HG02870 (cell line): ENCODE measurements around the gene GPSM1.
"Not testable (repeated sequence)": the region's sequence is repeated elsewhere in the genome, so short reads cannot be mapped to it uniquely, and the experiment has no call there.

Experiments
- ATAC-seq: cut with Tn5 transposase; IDR thresholded peaks from one replicate; pipeline ENCODE4 v1.9.1; 2021; ENCODE audit warnings: mild to moderate bottlenecking, moderate library complexity; ENCODE audit not compliant: unreplicated experiment

GPSM1 gene

DNA sequence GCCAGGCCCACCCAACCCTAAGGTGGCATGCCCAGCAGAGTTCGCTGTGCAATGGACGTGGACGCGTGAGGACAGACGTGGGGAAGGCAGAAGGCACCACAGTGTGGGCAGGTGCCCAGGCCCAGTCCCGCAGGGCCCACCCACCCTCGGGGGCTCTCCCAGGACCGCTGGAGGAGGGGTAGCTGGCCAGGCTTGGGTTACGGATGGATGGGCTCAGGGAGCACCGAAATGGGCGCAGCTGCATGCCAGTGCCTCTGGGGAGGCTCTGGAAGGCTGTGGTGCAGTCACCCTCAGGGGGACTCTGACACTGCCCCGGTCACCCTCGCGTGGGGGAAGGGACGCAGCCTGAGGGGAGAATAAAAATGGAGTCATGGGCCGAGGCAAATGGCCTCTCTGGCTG, 9.6 kb upstream of the GPSM1 start:
- no peak for ATAC-seq

- no peak for ATAC-seq
Observed at GRCh38 chr9:136318111-136318775, 9.1 kb upstream of the GPSM1 start.

GRCh38 chr9:136318776-136319241, 8.5 kb upstream of the GPSM1 start:
- no peak for ATAC-seq

GRCh38 chr9:136319244-136319643, 8.1 kb upstream of the GPSM1 start:
- ATAC-seq, result not testable (repeated sequence)

- not testable (repeated sequence) for ATAC-seq
Observed at GRCh38 chr9:136319955-136320354, 7.4 kb upstream of the GPSM1 start.

DNA sequence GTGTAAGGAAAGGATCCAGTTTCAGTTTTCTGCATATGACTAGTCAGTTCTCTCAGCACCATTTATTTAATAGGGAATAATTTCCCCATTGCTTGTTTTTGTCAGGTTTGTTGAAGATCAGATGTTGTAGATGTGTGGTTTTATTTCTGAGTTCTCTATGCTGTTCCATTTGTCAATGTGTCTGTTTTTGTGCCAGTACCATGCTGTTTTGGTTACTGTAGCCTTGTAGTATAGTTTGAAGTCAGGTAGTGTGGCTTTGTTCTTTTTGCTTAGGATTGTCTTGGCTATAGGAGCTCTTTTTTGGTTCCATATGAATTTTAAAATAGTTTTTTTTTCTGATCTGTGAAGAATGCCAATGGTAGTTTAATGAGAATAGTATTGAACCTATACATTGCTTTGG, 6.4 kb upstream of the GPSM1 start:
- not testable (repeated sequence) for ATAC-seq

- ATAC-seq, result no peak
Observed at GRCh38 chr9:136321561-136321960, 5.8 kb upstream of the GPSM1 start.

DNA sequence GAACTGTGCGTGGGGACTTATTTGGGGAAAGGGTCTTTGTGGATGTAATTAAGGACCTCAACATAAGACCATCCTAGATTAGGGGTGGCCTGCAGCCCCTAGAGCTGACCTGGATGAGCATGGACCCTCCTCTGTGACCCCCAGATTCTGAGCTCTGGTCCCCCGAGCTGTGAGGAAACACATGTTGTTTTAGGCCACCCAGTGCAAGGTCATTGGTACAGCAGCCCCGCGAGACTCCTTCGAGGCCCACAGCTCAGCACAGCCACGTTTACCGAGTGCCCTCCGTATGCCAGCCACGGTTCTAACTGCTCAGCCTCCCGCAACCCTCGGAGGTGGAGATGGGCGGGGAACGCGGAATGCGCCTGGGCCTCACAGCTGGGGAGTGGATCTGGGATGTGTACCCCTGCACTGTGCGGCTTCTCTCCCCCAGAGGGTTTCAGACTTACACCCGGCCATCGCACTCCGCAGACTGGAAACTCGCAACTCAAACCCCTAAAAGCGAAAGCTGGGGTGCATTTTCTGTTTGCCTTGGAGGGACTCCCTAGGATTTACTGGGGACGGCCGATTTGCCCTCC, 4.5 kb upstream of the GPSM1 start:
- ATAC-seq, result no peak

DNA sequence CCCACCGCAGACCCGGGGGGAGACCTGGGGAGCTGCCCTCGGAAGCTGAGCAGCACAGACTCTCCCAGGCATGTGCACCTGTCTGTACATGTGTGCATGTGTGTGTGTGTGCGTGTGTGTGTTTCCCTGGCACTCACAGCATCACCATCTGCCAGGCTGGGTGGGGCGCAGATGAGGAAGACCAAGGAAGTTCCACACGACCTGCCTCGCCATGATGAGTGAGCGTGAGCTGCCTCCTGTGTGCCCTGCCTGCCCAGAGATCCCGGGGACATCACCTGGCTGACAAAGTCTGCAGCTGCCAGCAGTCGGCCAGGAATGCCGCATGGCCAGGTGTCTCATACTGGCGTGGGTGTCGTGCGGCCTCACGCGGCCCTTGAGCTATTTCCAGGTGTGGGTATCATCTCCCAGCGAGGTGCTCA, 4.0 kb upstream of the GPSM1 start:
- ATAC-seq, result no peak

- no peak for ATAC-seq
Observed at GRCh38 chr9:136324501-136325300, 2.6 kb upstream of the GPSM1 start.

DNA sequence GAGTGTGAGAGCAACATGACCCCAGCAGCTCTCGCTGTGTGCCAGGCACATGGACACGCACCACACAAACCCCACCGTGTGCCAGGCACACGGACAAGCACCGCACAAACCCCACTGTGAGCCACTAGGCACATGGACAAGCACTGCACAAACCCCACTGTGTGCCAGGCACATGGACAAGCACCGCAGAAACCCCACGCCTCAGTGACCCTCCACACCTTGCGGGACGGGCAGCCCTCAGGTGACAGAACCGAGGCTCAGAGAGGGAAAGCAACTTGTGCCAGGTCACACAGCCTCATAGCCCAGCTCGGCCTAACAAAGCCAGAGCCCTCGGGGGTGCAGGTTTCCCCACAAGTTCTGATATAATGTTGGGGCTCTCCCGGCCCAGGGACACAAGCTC, 2.0 kb upstream of the GPSM1 start:
- ATAC-seq, result no peak

- no peak for ATAC-seq
Observed at GRCh38 chr9:136326061-136326760, 1.1 kb upstream of the GPSM1 start.

DNA sequence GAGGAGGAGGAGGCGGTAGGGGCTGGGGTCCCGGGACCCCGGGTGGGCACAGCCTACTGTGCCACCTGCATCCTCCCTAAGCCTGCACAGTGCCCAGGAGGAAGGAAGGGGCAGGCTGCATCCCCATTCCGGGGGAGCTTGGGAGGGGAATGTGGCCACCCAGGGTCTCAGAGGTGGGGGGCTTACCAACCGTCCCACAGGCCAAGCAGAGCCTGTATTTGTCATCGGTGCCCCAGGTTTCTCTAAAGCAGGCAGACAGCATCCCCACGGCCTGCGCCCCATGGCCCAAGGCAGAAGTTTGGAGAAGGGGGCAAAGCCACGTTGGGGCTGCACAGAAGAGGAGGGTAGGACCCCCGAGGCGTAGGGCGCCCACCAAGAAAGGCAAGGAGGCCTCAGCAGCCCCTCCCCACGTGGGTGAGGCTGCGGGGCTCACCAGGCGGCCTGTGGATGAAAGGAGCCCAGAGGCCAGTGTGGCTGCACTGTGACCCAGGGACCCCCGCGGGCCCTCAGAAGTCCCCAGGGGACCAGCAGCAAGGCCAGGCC, 507 bp upstream of the GPSM1 start:
- ATAC-seq, result no peak

DNA sequence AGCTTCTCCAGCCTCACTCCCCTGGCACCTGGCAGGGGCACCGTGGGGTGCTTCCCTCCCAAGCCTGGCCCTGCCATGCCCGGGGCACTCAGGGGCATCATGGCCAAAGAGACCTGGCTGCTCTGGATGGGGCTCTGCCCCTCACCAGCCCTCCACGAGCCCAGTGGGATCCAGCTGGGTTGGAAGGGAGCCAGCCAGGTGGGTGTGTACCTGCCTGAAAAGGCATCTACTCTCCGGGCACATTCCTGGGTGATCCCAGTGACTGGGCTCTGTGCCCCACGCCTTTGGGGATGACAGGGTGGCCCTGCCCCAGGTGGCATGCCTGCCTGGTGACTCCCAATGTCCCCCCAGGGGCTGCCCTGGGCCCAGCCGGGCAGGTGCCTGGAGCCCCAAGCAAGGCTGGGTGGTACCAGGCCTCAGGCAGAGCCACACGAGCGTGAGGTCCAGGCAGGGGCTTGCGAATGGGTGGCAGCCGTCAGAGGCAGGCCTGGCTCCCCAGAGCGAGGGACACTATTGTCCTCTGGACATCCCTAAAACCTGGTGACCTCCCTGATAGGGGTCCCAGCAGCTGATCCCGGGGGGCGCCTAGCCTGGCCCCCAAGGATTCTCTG, 777 bp downstream of the GPSM1 start:
- no peak for ATAC-seq

GRCh38 chr9:136328622-136329041, 1.3 kb downstream of the GPSM1 start:
- no peak for ATAC-seq

- ATAC-seq, result no peak
Observed at GRCh38 chr9:136329211-136329627, 1.9 kb downstream of the GPSM1 start.

DNA sequence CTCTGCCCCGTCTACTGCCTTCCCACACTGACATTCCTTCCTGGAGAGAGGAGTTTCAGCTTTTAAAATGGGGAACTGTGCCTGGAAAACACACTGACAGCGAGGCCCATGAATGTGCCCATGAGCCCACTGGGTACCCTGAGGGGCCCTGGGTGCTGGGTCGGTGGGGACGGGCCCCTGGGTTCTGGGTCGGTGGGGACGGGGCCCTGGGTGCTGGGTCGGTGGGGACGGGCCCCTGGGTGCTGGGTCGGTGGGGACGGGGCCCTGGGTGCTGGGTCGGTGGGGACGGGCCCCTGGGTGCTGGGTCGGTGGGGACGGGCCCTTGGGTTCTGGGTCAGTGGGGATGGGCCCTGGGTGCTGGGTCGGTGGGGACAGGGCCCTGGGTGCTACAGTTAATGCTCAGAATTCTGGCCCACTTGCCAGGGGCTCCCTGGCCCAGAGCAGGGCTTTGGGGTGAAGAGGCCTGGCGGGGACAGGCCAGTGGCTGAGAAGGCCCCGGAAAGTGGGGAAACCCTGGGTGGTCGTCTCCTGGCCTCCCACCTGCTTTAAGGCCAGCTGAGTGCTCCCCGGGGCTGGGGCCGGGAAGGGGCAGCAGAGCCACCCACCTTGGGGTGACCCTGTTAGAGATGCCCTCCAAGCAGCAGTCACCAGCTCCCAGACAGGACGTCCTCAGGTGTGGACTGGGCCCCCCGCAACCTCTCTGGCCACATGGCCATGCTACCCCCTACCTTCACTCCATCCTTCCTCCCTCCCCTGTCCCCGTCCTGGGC, 2.5 kb downstream of the GPSM1 start:
- ATAC-seq, result no peak

DNA sequence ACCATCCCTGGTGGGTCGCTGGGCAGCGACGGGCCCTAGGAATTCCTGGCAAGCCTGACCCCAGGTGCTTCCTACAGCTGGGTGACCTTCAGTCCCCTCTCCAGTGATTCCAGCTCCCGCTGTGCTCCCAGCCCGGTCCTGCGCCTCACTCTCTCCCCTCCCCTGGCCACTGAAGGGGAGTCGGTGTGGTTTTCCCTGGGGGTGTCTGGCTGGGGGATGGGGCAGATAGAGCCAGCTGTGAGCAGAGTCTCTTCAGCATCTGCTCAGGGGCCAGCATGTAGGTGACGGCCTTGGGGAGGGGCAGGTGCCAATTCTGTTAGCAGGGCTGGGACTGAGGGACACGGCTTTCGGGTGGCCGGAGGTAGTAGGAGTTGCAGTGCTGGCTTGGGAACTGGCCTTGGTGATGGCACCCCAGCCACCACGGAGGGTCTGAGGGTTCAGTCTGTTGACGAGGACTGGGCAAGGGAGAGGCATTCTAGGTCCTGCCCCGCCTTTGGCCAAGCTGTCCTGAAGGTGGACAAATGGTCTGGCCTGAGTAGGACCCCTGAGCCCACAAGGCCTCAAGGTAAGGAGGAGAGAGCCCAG, 3.2 kb downstream of the GPSM1 start:
- no peak for ATAC-seq

DNA sequence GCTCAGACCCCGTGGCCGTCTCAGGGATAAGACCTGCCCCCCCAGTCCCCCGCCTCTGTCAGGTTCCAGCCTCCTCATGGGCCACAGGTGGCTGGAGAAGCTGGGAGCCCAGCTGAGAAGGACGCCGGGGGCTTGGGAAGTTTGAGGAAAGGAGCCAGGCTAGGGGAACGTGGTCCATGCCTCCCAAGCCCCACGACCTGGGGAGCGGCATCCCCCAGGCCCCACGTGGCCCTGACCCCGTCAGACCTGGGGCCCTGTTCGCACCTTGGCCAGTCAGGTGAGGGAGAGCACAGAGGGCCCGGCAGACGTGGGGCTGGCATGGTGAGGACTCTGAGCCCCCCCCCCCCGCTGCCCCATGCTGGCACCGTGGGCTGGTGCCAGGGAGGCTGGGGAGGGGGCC, 3.7 kb downstream of the GPSM1 start:
- ATAC-seq, result no peak
